Measurements from ENCODE around the gene THOC5. TPM values are rescaled to one million over a fixed set of nuclear protein-coding genes. Genes with fewer than 3 reads are reported as not detected.
"Not testable (repeated sequence)": the region's sequence is repeated elsewhere in the genome, so short reads cannot be mapped to it uniquely, and the experiment has no call there.

The THOC5 gene
- total and polyA plus RNA-seq, 3 experiments from 2014 or later = 28.5 to 64.1 (median 62.6) TPM

DNA sequence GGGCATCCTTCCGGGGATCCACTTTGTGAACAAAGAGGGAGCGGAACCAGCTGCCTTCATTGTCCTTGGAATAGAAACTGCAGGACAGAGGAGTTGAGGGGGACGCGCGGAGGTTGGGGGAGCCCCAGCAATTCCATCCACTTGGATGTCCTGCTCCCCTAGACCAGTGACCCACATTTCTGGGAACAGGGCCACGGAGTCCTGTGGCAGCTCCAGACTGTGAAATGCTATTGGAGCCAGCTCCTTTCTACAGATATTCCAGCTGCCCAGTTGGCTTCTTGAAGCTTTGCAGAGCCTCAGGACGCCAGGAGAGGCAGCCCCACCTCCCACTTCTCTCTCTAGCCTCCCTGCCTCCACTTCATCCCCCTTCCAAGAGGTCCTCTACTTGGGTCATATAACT is 16.9 kb upstream of the THOC5 start:
- Mint-ChIP-seq H3K36me3 (peaks cover 7 to 44% (median 12%) of the 10 kb centered on the region in 3 donors), H3K4me1 (peaks cover 0 to 2% (median 0%) of the 10 kb centered on the region in 3 donors), H3K27me3 (no peaks in the 10 kb centered on the region), H3K4me3 (no peak overlapping the region), H3K9me3 (no peaks in the 10 kb centered on the region), H3K27ac (no peak overlapping the region)
- Histone ChIP-seq H3K36me3 (ENCODE audit: insufficient read depth, low read length) (peaks cover 5% of the 10 kb centered on the region), H3K4me1 (ENCODE audit: insufficient read depth, low read length) (no peaks in the 10 kb centered on the region), H3K9me3 (ENCODE audit: low read length) (no peaks in the 10 kb centered on the region), H3K27ac (ENCODE audit: low read depth, low read length) (no peak overlapping the region), H3K4me3 (ENCODE audit: low read length) (no peak overlapping the region), H3K27me3 (ENCODE audit: insufficient read depth, low read length, poor library complexity, severe bottlenecking) (no peaks in the 10 kb centered on the region)
- CTCF ChIA-PET = interaction anchor here (0.6 kb wide), 1 partner anchor 1821 kb away, joined by 3 read pairs; no protein-coding TSS in a partner anchor
- no peak for DNase-seq
- POLR2A ChIA-PET = no interaction called here

DNA sequence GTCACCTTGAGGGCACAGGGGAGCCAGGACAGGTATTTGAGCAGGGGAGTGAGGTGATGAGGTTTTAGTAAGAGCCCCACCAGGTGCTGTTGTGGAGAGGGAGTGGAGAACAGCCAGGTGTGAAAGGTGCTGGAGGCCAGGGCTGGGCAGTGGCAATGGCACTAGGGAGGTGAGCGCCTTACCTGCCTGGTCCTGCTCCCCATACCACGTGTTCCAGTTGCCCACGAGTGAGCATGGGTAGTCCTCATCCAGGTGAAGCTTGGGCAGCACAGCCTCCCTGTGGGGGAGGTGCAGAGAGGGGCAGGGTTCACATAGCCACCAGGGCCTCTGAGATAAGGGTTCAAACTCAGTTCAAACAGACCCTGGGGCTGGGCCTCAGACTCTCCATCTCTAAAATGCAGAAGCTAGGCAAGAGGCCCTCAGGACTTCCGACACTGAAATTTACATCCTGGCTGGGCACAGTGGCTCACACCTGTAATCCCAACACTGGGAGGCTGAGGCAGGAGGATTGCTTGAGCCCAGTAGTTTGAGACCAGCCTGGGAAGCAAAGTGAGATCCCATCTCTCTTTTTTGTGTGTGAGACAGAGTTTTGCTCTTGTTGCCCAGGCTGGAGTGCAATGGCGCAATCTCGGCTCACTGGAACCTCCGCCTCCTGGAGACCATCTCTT is 15.6 kb upstream of the THOC5 start:
- Mint-ChIP-seq H3K4me1 (peaks cover 0 to 2% (median 0%) of the 10 kb centered on the region in 3 donors), H3K27ac (peak overlapping the region in 2 of 8 donors; percentile 77 to 81), H3K9me3 (no peaks in the 10 kb centered on the region), H3K27me3 (no peaks in the 10 kb centered on the region), H3K4me3 (no peak overlapping the region), H3K36me3 (peaks cover 7 to 46% (median 12%) of the 10 kb centered on the region in 3 donors)
- Histone ChIP-seq H3K4me1 (ENCODE audit: insufficient read depth, low read length) (no peaks in the 10 kb centered on the region), H3K27ac (ENCODE audit: low read depth, low read length) (no peak overlapping the region), H3K9me3 (ENCODE audit: low read length) (no peaks in the 10 kb centered on the region), H3K27me3 (ENCODE audit: insufficient read depth, low read length, poor library complexity, severe bottlenecking) (no peaks in the 10 kb centered on the region), H3K36me3 (ENCODE audit: insufficient read depth, low read length) (peaks cover 5% of the 10 kb centered on the region), H3K4me3 (ENCODE audit: low read length) (no peak overlapping the region)
- ChIA-PET CTCF (no interaction called here), POLR2A (interaction anchor here (0.6 kb wide), 1 partner anchor 492 kb away, joined by 5 read pairs; no protein-coding TSS in a partner anchor)
- DNase-seq = no peak

DNA sequence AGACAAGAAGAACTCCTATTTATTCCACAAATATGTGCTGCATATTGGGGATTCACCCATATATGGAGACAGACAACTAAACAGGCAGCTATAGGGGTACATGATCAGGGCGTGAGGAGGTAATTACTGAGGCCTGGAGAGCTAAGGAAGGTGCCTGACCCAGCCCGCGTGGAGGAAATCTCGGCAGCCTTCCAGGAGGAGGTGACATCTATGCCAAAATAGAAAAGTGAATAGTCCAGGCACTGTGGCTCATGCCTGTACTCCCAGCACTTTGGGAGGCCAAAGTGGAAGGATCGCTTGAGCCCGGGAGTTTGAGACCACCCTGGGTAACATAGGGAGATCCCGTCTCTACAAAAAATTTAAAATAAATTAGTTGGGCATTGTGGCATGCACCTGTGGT is 13.8 kb upstream of the THOC5 start:
- H3K27me3 ChIP-seq (ENCODE audit: insufficient read depth, low read length, poor library complexity, severe bottlenecking) = no peaks in the 10 kb centered on the region
- DNase-seq = no peak
- Mint-ChIP-seq H3K27me3 (no peaks in the 10 kb centered on the region), H3K4me3 (no peak overlapping the region), H3K27ac (no peak overlapping the region), H3K9me3 (no peaks in the 10 kb centered on the region), H3K4me1 (peaks cover 0 to 2% (median 0%) of the 10 kb centered on the region in 3 donors), H3K36me3 (peaks cover 7 to 56% (median 14%) of the 10 kb centered on the region in 3 donors)
- ChIA-PET CTCF (interaction anchor here (1.7 kb wide), 1 partner anchor 13 kb away, joined by 4 read pairs; no protein-coding TSS in a partner anchor), POLR2A (no interaction called here)
- H3K36me3 ChIP-seq (ENCODE audit: insufficient read depth, low read length) = peaks cover 5% of the 10 kb centered on the region
- no peak overlapping the region for H3K4me3 ChIP-seq (ENCODE audit: low read length)
- no peaks in the 10 kb centered on the region for H3K9me3 ChIP-seq (ENCODE audit: low read length)
- no peaks in the 10 kb centered on the region for H3K4me1 ChIP-seq (ENCODE audit: insufficient read depth, low read length)
- no peak overlapping the region for H3K27ac ChIP-seq (ENCODE audit: low read depth, low read length)

DNA sequence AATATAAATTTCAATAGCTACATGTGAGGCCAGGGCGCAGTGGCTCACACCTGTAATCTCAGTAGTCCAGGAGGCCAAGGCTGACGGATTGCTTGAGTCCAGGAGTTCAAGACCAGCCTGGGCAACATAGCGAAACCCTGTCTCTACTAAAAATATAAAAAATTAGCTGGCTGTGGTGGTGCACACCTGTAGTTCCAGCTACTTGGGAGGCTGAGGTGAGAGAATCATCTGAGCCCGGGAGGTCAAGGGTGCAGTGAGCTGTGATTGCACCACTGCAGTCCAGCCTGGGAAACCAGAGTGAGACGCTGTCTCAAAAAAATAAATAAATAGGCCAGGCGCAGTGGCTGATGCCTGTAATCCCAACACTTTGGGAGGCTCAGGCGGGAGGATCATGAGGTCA is 13.0 kb upstream of the THOC5 start:
- POLR2A ChIA-PET; H3K27me3 Mint-ChIP-seq; H3K4me3 ChIP-seq (ENCODE audit: low read length); H3K4me1 ChIP-seq (ENCODE audit: insufficient read depth, low read length); DNase-seq; H3K27me3 ChIP-seq (ENCODE audit: insufficient read depth, low read length, poor library complexity, severe bottlenecking); H3K4me3 Mint-ChIP-seq; H3K27ac ChIP-seq (ENCODE audit: low read depth, low read length); H3K9me3 Mint-ChIP-seq; H3K9me3 ChIP-seq (ENCODE audit: low read length); H3K4me1 Mint-ChIP-seq: not testable (repeated sequence)
- peaks cover 14% of the 10 kb centered on the region for H3K36me3 ChIP-seq (ENCODE audit: insufficient read depth, low read length)
- CTCF ChIA-PET = interaction anchor here (1.7 kb wide), 1 partner anchor 12 kb away, joined by 4 read pairs; no protein-coding TSS in a partner anchor
- Mint-ChIP-seq H3K36me3 (peaks cover 11 to 64% (median 14%) of the 10 kb centered on the region in 3 donors), H3K27ac (peak overlapping the region in 2 of 8 donors; percentile 29 to 41)

DNA sequence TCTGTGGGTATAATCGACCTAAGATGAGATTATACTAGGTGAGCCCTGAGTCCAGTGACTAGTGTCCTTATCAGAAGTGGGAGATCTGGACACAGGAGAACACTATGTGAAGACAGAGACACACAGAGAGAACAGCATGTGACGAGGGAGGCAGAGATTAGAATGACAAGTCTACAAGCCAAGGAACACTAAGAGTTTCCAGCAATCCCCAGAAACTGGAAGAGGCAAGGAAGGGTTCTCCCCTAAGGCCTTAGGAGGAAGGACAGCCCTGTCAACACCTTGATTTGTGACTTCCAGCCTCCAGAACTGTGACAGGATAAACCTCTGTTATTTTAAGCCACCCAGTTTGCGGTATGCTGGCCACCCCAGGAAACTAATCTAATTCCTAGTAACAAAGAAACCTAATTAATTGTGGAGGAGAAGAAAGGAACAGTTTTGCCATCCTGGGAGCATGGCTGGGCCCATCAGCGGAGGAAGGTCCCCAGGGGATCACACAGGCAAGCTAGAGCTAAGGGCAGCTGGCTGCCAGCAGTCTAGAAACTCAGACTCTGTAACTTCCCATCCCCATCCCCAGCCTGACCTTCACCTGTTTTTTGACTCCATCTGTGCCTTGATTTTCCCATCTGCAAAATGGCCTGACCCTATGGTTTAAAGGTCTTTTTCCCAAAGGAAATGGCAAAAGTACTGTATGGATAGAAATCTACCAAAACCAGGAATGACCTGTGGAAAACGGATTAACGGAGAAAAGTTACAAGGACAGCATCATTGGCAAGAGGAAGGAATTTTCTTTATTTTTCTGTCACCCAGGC is 10.3 kb upstream of the THOC5 start:
- H3K4me1 ChIP-seq (ENCODE audit: insufficient read depth, low read length) = no peaks in the 10 kb centered on the region
- peaks cover 11 to 68% (median 14%) of the 10 kb centered on the region in 3 donors for H3K36me3 Mint-ChIP-seq
- H3K36me3 ChIP-seq (ENCODE audit: insufficient read depth, low read length) = peaks cover 21% of the 10 kb centered on the region
- POLR2A ChIA-PET = no interaction called here
- H3K27ac Mint-ChIP-seq = peak overlapping the region in 1 of 8 donors; percentile 31
- DNase-seq = no peak
- no peak overlapping the region for H3K4me3 ChIP-seq (ENCODE audit: low read length)
- no peak overlapping the region for H3K27ac ChIP-seq (ENCODE audit: low read depth, low read length)
- H3K27me3 ChIP-seq (ENCODE audit: insufficient read depth, low read length, poor library complexity, severe bottlenecking) = no peaks in the 10 kb centered on the region
- no peak overlapping the region for H3K4me3 Mint-ChIP-seq
- CTCF ChIA-PET = no interaction called here
- H3K4me1 Mint-ChIP-seq = no peaks in the 10 kb centered on the region
- no peaks in the 10 kb centered on the region for H3K9me3 ChIP-seq (ENCODE audit: low read length)
- no peaks in the 10 kb centered on the region for H3K9me3 Mint-ChIP-seq
- peaks cover 0 to 1% of the 10 kb centered on the region in 2 donors for H3K27me3 Mint-ChIP-seq

DNA sequence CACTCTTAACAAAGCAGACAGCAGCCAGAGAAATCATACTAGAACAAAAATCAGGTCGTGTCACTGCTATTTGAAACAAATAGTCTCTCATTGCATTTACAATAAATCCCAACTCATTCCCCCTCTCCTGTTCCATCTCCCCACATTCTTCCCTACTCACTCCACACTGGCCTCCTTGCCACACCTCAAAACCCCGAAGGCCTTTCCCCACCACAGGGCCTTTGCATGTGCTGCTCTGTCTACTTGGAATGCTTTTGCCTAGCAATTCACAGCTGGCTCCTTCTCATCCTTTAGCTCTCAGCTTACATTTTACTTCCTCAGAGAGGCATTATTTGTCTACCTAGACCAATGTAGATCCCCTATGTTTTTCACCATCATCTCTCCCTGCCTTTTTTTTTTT is 6.3 kb upstream of the THOC5 start:
- peak overlapping the region in 1 of 8 donors; percentile 11 for H3K27ac Mint-ChIP-seq
- H3K4me1 ChIP-seq (ENCODE audit: insufficient read depth, low read length) = no peaks in the 10 kb centered on the region
- no peak overlapping the region for H3K4me3 ChIP-seq (ENCODE audit: low read length)
- no peaks in the 10 kb centered on the region for H3K9me3 ChIP-seq (ENCODE audit: low read length)
- H3K9me3 Mint-ChIP-seq = no peaks in the 10 kb centered on the region
- no peak overlapping the region for H3K27ac ChIP-seq (ENCODE audit: low read depth, low read length)
- peaks cover 0 to 4% (median 0%) of the 10 kb centered on the region in 3 donors for H3K4me1 Mint-ChIP-seq
- peaks cover 0 to 1% of the 10 kb centered on the region in 2 donors for H3K27me3 Mint-ChIP-seq
- DNase-seq = no peak
- H3K36me3 Mint-ChIP-seq = peaks cover 16 to 80% (median 20%) of the 10 kb centered on the region in 3 donors
- CTCF ChIA-PET = no interaction called here
- POLR2A ChIA-PET = no interaction called here
- no peaks in the 10 kb centered on the region for H3K27me3 ChIP-seq (ENCODE audit: insufficient read depth, low read length, poor library complexity, severe bottlenecking)
- H3K4me3 Mint-ChIP-seq = peak overlapping the region in 1 of 7 donors; percentile 65
- H3K36me3 ChIP-seq (ENCODE audit: insufficient read depth, low read length) = peaks cover 25% of the 10 kb centered on the region

DNA sequence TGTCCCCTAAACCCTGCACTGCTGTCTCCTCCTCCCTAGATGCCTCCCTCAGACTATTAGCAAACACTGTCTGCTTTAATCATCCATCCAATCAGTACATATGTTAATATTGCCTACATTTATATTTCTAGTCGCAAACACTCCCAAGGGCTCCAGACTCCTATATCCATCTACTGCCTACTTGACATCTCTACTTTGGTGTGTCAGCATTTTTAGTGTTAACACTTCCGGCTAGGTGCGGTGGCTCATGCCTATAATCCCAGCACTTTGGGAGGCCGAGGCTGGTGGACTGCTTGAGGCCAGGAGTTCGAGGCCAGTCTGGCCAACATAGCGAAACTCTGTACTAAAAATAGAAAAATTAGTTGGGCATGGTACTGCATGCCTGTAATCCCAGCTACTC is 5.5 kb upstream of the THOC5 start:
- H3K27ac ChIP-seq (ENCODE audit: low read depth, low read length) = no peak overlapping the region
- peaks cover 16 to 75% (median 20%) of the 10 kb centered on the region in 3 donors for H3K36me3 Mint-ChIP-seq
- peaks cover 0 to 1% of the 10 kb centered on the region in 2 donors for H3K27me3 Mint-ChIP-seq
- no peaks in the 10 kb centered on the region for H3K9me3 Mint-ChIP-seq
- H3K9me3 ChIP-seq (ENCODE audit: low read length) = no peaks in the 10 kb centered on the region
- ChIA-PET POLR2A (no interaction called here), CTCF (no interaction called here)
- H3K4me1 Mint-ChIP-seq = peaks cover 0 to 9% (median 0%) of the 10 kb centered on the region in 3 donors
- no peak overlapping the region for H3K4me3 Mint-ChIP-seq
- peaks cover 4% of the 10 kb centered on the region for H3K4me1 ChIP-seq (ENCODE audit: insufficient read depth, low read length)
- peak overlapping the region in 2 of 8 donors; percentile 9 to 43 for H3K27ac Mint-ChIP-seq
- no peak for DNase-seq
- H3K27me3 ChIP-seq (ENCODE audit: insufficient read depth, low read length, poor library complexity, severe bottlenecking) = no peaks in the 10 kb centered on the region
- peaks cover 25% of the 10 kb centered on the region for H3K36me3 ChIP-seq (ENCODE audit: insufficient read depth, low read length)
- no peak overlapping the region for H3K4me3 ChIP-seq (ENCODE audit: low read length)
